K562 (cell line): ENCODE results near the gene PPIE. TPM values are rescaled to one million over a fixed set of nuclear protein-coding genes. Genes with fewer than 3 reads are reported as not detected.

Experiments
- CHD1 ChIP-seq: fragments of 200-600 bp; sonication (generic); IDR thresholded peaks from one replicate; pipeline ENCODE4 v1.6.1; 2012; ENCODE audit warnings: mild to moderate bottlenecking, moderate library complexity, low read length, inconsistent platforms
- DIDO1 ChIP-seq: fragments of 450-650 bp; IDR thresholded peaks from 2 replicates; pipeline ENCODE4 v1.6.1; 2016; ENCODE audit warnings: low read depth, missing biosample characterization, missing genetic modification characterization
- HMGN3 ChIP-seq: IDR thresholded peaks from 2 replicates; pipeline ENCODE4 v1.6.1; 2011; ENCODE audit warnings: borderline replicate concordance, low read depth, mild to moderate bottlenecking, mixed read lengths, low read length; ENCODE audit not compliant: insufficient read length; ENCODE audit errors: extremely low read depth
- NCOR1 ChIP-seq: fragments of 450-650 bp; IDR thresholded peaks from 2 replicates; pipeline ENCODE4 v1.6.1; 2016; ENCODE audit warnings: mild to moderate bottlenecking, moderate library complexity
- PHTF2 ChIP-seq: fragments of 250-450 bp; sonication (Bioruptor Pico); IDR thresholded peaks from 2 replicates; pipeline ENCODE4 v1.5.0; 2021; ENCODE audit warnings: mild to moderate bottlenecking
- RAD51 ChIP-seq: fragments of 450-650 bp; IDR thresholded peaks from 2 replicates; pipeline ENCODE4 v1.7.1; 2016; ENCODE audit warnings: low read depth, mild to moderate bottlenecking, borderline replicate concordance
- TAF15 ChIP-seq: fragments of 200-400 bp; formaldehyde crosslinking; IDR thresholded peaks from 2 replicates; pipeline ENCODE4 v1.6.1; 2017; ENCODE audit warnings: mild to moderate bottlenecking, low read depth, low read length, moderate library complexity
- TBP ChIP-seq: optimal IDR thresholded peaks from 2 replicates; pipeline ENCODE3; 2011; ENCODE audit warnings: low read depth, low read length, improper control_type of control experiment
- ZNF197 ChIP-seq: fragments of 200-800 bp; sonication (Bioruptor generic); IDR thresholded peaks from 2 replicates; pipeline ENCODE4 v1.6.1; 2016; ENCODE audit warnings: low read depth, missing genetic modification characterization, missing compliant biosample characterization
- ZNF445 ChIP-seq: fragments of 250-450 bp; sonication (Bioruptor Pico); IDR thresholded peaks from 2 replicates; pipeline ENCODE4 v1.4.0; 2020; ENCODE audit warnings: low read depth, mild to moderate bottlenecking, moderate library complexity
- polyA plus RNA-seq, 8 experiments: library from polyadenylated mRNA; depleted of rRNA in 4 of 8; stranded (reverse) in 5 of 8; unstranded in 3 of 8; fragments of >200 nt; fragmentation: Nextera tagmentation in 2 of 8; fragmentation: Illumina TruSeq in 1 of 8; extraction: Ambion mirVana in 2 of 8; extraction: Trizol in 1 of 8; gene quantifications; 2 replicates each; pipeline versions ENCODE4 v1.2.1 to v1.2.3, GENCODE V29; 2011 to 2014; ENCODE audit warnings: inconsistent platforms in 1 of 8, missing spikeins in 1 of 8
- total RNA-seq, 7 experiments: library from RNA; depleted of rRNA in 6 of 7; stranded (reverse); fragments of >200 nt in 6 of 7; fragmentation: Illumina TruSeq in 2 of 7; extraction: Trizol in 2 of 7; gene quantifications; 2 replicates each; pipeline versions ENCODE4 v1.2.1 to v1.2.3, GENCODE V29; 2011 to 2021; ENCODE audit warnings: low replicate concordance in 1 of 7
- TF ChIP-seq, protein P1 (sequence below): fragments of 250-450 bp; sonication (Bioruptor Pico); IDR thresholded peaks from 2 replicates; pipeline ENCODE4 v1.8.0; 2021; ENCODE audit warnings: mild to moderate bottlenecking, moderate library complexity
- TF ChIP-seq, protein P2 (sequence below): sonication (generic); IDR thresholded peaks from 2 replicates; pipeline ENCODE4 v1.6.1; 2016
- TF ChIP-seq, protein P3 (sequence below): fragments of 450-650 bp; IDR thresholded peaks from 2 replicates; pipeline ENCODE4 v1.6.1; 2016; ENCODE audit warnings: missing biosample characterization, missing genetic modification characterization
- TF ChIP-seq, protein P4 (sequence below): fragments of 450-650 bp; IDR thresholded peaks from 2 replicates; pipeline ENCODE4 v1.6.1; 2016

Gene PPIE
- total and polyA plus RNA-seq, 9 of the 15 experiments (the other 6 are each of a cell fraction or from before 2014, with no cell fraction given) = 75.4 to 444 (median 131) TPM

DNA sequence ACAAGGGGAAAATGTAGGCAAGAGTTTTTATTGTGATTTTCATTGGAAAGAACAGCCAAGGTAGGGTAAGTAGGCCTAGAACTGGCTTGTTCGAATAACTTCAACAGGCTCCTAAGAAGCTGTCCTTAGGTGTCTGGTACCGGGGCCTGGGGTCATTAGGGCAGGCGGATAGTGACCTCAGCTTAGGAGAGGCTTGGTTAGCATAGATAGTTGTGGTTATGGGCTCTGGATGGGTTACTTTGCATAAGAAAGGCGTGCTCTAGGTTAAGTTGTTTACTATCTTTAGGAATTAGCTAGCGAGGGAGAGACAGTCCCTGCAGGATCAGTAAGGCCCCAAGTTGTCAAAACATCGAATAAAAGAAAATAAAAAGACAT lies 26.7 kb upstream of the PPIE start (continued):
- TF ChIP-seq CHD1 (no peak), ZNF197 (CRISPR knock-in tag) (peak; percentile 45; the same call in 1 of the 2 replicates), RAD51 (0 out of 2 replicates have a peak, but pooled peaks have one; percentile 0), NCOR1 (no peak), DIDO1 (0 out of 2 replicates have a peak, but pooled peaks have one; percentile 9), TAF15 (no peak), ZNF445 (CRISPR knock-in tag) (no peak), TBP (peak; percentile 7), PHTF2 (CRISPR knock-in tag) (no peak), HMGN3 (no peak)
- TF ChIP-seq, protein P1, sequence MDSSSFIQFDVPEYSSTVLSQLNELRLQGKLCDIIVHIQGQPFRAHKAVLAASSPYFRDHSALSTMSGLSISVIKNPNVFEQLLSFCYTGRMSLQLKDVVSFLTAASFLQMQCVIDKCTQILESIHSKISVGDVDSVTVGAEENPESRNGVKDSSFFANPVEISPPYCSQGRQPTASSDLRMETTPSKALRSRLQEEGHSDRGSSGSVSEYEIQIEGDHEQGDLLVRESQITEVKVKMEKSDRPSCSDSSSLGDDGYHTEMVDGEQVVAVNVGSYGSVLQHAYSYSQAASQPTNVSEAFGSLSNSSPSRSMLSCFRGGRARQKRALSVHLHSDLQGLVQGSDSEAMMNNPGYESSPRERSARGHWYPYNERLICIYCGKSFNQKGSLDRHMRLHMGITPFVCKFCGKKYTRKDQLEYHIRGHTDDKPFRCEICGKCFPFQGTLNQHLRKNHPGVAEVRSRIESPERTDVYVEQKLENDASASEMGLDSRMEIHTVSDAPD = no peak
- TF ChIP-seq, protein P2, sequence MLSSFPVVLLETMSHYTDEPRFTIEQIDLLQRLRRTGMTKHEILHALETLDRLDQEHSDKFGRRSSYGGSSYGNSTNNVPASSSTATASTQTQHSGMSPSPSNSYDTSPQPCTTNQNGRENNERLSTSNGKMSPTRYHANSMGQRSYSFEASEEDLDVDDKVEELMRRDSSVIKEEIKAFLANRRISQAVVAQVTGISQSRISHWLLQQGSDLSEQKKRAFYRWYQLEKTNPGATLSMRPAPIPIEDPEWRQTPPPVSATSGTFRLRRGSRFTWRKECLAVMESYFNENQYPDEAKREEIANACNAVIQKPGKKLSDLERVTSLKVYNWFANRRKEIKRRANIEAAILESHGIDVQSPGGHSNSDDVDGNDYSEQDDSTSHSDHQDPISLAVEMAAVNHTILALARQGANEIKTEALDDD = peak; percentile 80
- TF ChIP-seq, protein P3, sequence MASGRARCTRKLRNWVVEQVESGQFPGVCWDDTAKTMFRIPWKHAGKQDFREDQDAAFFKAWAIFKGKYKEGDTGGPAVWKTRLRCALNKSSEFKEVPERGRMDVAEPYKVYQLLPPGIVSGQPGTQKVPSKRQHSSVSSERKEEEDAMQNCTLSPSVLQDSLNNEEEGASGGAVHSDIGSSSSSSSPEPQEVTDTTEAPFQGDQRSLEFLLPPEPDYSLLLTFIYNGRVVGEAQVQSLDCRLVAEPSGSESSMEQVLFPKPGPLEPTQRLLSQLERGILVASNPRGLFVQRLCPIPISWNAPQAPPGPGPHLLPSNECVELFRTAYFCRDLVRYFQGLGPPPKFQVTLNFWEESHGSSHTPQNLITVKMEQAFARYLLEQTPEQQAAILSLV (tag) = 0 out of 2 replicates have a peak, but pooled peaks have one; percentile 3
- TF ChIP-seq, protein P4, sequence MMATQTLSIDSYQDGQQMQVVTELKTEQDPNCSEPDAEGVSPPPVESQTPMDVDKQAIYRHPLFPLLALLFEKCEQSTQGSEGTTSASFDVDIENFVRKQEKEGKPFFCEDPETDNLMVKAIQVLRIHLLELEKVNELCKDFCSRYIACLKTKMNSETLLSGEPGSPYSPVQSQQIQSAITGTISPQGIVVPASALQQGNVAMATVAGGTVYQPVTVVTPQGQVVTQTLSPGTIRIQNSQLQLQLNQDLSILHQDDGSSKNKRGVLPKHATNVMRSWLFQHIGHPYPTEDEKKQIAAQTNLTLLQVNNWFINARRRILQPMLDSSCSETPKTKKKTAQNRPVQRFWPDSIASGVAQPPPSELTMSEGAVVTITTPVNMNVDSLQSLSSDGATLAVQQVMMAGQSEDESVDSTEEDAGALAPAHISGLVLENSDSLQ = no peak
